Frontal cortex (tissue), 4 donors: ENCODE data around the gene ZNF41. TPM values are rescaled to one million over a fixed set of nuclear protein-coding genes. Genes with fewer than 3 reads are reported as not detected.
"Not testable (repeated sequence)": the region's sequence is repeated elsewhere in the genome, so short reads cannot be mapped to it uniquely, and the experiment has no call there.

Experiments used
- DNase-seq, 2 donors: peaks; one replicate each; pipeline ENCODE4 v3.0.0; 2012; ENCODE audit warnings: low spot score in 2 of 2
- FAIRE-seq: peaks from 2 replicates; lab custom pipeline; 2012; peaks lifted over from hg19 to GRCh38; lab: Jason Lieb, UNC
- total RNA-seq: library from RNA; depleted of rRNA; stranded (reverse); fragments of >200 nt; gene quantifications from one replicate; pipeline ENCODE4 v1.2.3, GENCODE V29; 2014
- donor health status: control.
- donor health status: control.
- donor health status: control.

The ZNF41 gene
- 12.2 TPM for total RNA-seq

DNA sequence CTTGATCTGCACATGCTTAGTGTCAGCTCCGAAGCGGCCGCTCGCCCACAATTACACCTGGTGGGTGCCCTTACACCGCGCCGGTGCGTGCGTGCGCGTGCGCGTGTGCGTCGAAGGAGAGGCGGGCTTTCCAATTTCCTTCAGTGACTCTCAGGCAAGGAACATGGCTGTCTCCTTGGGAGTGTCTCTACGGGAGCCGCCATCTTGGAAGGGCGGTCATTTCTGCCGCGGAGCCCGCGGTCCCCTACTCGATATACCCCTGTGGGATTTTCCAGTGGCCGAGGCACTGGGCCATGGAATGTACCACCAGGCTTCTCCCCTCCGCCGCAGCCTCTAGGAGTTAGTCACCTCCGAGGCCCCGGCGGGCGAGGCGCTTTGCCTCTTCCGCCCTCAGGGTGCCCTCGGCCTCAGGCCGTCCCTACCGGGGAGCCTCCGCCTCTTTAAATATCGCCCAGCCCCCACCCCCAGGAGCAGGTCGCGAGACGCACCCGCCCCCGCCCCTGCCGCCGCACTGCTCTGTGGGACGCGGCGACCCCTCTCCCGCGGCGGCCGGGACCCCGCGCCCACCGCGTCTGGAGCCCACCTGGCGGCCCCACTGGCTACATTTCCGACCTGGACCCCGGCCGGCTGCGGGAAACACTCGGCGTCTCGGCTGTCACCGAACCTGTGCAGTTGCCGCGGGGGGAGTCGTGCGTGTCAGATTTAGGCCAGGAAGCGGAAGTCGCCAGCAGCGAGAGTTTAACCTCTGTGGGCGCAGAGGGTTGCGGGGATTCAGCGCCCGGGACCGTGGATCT lies at the start of gene ZNF41:
ZNF41 (minus strand) TSS at position 711 of the 794 bp plus-strand sequence. CDS start 15,741 bp downstream, outside the sequence.
- FAIRE-seq (no peak), DNase-seq (peak; percentile 70 to 79)

DNA sequence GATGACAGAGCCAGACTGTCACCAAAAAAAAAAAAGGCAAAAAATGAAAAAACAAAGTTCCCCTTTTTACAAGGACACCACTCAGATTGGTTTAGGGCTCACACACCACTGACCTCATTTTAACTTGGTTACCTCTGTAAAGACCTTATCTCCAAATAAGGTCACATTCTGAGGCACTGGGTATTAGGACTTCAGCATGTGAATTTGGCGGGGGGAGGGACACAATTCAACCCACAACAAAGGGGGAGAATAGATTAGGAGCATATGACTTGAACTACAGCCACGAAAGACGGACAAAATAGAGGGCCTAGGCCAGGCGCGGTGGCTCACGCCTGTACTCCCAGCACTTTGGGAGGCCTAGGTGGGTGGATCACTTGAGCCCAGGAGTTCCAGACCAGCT lies 47.0 kb upstream of the ZNF41 start:
- no peak for DNase-seq
- FAIRE-seq, result no peak

GRCh38 chrX:47529548-47529947 lies 46.5 kb upstream of the ZNF41 start:
- no peak for DNase-seq
- no peak for FAIRE-seq

- DNase-seq (no peak), FAIRE-seq (no peak)
Observed at GRCh38 chrX:47523713-47524166, 40.7 kb upstream of the ZNF41 start.

DNA sequence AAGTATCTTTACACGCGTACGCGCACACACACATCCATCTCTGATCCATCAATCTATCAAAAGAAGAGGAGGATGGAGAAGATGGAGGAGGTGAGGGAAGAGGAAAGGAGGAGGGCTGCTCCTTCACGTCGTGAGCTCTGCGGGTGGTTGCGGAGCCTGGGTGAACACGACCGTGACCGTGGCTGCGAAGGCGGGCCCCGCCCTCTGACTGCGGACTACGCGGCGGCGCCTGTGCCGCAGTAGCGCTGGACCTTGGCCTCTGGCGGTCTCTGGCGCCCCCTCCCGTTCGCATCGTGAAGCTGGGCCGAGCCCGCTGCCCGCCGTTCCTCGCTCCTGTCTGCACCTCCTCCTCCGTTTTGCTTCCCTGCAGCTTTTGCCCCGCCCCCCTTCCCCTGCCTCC lies 40.3 kb upstream of the ZNF41 start:
- FAIRE-seq (no peak), DNase-seq (peak; percentile 68 to 80)

DNA sequence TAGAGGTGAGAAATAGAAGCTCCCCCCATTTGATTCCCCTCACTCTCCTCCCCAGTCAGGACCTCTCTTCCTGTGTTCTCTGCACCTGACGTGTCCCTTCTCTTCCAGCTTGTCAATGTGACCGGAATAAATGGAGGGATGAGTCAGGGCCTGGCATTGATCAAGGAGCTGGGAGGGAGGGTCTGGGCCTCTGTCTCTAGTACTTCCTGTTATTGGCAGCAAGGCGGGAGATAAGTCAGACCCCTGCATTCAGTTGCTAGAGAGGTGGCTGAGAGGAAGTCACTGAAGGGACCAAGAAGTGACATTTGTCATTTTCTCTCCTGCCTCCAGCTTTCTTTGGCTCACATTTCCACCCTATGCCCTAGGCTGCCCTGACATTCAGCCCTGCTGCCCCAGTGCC lies 35.1 kb upstream of the ZNF41 start:
- FAIRE-seq (no peak), DNase-seq (no peak)

- DNase-seq, result no peak
- no peak for FAIRE-seq
Observed at GRCh38 chrX:47515941-47516665, 33.1 kb upstream of the ZNF41 start.

- no peak for FAIRE-seq
- no peak for DNase-seq
Observed at GRCh38 chrX:47514533-47515235, 31.7 kb upstream of the ZNF41 start.

DNA sequence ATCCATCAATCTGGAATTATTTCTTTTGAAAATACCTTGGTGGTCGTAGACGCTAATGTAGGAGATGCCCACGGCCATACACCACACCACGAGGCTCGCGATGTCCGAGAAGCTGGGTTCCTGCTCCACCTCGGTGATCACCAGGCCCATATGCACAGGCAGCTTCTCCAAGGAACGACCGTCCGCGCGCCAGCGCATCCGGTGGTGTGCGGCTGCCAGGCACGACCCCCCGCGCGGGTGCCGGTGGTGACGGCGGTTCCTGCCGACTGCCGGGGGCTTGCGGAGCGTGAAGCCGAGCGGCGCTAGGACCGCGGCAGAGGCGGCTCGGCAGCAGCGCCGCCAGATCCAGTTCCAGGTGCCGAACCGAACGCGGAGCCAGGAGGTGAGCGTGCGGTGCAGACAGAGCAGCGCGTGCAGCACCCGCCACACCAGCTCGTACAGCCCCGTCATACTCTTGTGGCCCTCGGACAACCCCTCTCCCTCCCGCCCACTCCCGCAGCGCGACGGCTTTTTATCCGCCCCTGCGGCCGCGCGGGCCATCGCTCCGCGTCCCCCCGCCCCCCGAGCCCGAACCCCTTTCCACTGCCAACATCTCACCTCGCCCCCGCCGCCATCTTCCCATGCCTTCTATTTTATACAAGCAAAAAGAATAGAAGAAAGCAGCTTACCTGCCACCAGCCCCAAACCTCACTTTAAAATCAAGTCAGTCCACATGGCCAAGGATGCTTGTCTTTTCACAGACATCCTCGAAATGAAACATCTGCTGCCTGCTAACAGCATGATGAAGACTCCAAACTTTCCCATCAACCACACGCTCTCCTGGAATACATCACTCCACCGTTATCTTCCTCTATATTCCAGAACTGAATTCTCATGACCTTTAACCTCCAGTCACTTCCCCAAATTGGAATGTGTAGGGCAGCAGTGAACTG lies 30.3 kb upstream of the ZNF41 start:
- DNase-seq, FAIRE-seq: not testable (repeated sequence)

DNA sequence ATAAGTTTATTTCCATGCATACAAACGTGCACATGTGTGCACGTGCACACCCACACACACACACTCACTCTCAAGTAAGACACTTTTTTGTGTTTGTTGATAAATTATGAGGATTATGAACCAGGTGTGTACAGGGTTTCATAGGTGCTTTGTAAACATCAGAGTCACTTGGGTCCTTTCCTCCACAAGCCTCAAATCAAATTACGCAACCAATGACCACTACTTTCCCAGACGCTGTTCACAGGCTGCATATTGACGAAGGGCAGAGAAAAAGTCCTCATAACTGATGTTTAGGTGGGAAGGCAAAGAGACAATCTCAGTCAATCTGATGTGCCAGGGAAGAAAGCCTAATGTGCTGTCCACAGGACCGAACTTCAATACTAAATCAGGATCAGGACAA lies 29.4 kb upstream of the ZNF41 start:
- not testable (repeated sequence) for DNase-seq, FAIRE-seq

GRCh38 chrX:47507153-47507867 lies 24.3 kb upstream of the ZNF41 start:
- FAIRE-seq (no peak), DNase-seq (no peak)

DNA sequence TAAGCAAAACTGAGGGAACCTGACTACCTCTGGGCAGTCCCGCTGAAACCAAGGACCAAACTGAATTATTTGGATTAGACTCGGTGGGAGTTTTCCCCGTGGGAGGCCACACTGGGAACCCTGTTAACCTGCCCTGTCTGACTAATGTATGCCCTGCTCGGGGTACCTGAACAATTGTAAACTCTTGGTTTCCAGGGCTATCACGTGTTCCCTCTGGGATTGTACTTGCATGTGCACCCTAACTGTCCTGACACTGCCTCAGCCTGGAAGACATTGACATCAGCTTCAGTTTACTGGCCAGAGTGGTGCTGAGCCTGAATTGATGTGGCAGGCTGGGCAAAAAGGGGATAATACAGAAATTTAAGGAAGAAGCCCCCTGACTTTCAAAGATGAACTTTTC lies 20.1 kb upstream of the ZNF41 start:
- no peak for DNase-seq
- no peak for FAIRE-seq

- DNase-seq (no peak), FAIRE-seq (no peak)
Observed at GRCh38 chrX:47502316-47503125, 19.5 kb upstream of the ZNF41 start.

GRCh38 chrX:47501226-47502074 lies 18.4 kb upstream of the ZNF41 start:
- DNase-seq, result no peak
- no peak for FAIRE-seq

- DNase-seq (no peak), FAIRE-seq (no peak)
Observed at GRCh38 chrX:47500554-47500953, 17.5 kb upstream of the ZNF41 start.

DNA sequence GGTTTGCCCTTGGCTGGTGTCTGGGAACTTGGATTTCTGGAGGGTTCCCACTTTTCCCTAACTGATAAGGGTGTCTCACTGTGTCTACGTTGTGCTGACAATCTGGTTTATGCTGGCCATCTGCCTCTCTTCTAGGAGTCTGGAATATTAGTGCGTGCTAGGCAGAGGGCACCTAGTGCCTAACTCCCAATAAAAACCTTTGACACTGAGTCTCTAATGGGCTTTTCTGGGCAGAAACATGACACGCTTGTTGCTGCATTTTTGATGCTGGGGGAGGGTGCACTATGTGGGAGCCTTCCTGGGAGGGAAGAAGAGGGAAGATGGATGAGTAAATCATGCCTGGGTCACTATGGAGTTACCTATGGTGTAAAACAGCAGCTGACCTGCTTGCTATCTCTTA lies 16.3 kb upstream of the ZNF41 start:
- DNase-seq (no peak), FAIRE-seq (no peak)

DNA sequence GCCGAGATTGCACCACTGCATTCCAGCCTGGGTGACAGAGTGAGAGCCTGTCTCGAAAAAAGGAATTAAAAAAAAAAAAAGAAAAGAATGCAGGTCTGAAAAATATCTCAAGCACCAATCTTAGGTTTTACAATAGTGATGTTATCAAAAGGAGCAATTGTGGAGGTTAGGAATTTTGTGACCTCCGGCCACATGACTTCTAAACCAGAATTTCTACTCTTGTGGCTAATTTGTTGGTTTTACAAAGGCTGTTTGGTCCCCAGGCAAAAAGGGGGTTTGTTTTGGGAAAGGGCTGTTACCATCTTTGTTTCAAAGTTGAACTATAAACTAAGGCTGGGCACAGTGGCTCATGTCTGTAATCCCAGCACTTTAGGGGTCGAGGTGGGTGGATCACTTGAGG lies 15.4 kb upstream of the ZNF41 start:
- FAIRE-seq (no peak), DNase-seq (no peak)
